ENCODE data around the gene IQCM. TPM values are rescaled to one million over a fixed set of nuclear protein-coding genes. Genes with fewer than 3 reads are reported as not detected.

The IQCM gene
- total and polyA plus RNA-seq, 2 donors (not counting 1 experiment from before 2014, with no cell fraction given), result not detected

DNA sequence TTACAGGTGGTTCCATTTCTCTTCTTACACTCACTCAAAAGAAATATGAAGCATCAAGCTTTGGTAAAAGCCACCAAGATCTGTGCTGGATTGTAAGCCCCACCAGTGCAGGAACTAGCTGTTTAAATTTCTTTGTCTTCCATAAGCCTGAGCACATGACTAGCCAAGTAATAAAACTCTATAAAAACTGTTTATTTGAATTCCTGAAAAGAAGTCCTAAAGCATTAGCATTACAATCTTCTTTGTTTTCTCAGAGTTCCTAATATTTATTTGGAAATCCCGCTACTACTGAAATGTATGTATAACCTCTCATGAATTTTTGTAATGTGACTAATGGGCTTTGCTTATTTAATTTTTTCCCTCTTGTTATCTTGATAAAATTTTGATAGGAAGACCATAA lies 65.9 kb downstream of the IQCM start:
- Histone ChIP-seq H3K4me1 (ENCODE audit: control insufficient read depth, extremely low read depth, insufficient read depth, low read length) (no peaks in the 10 kb centered on the region), H3K9me3 (ENCODE audit: control insufficient read depth, insufficient read depth, low read depth, low read length) (no peaks in the 10 kb centered on the region), H3K4me3 (replicated peaks in 1 of 4; ENCODE audit: control extremely low read depth in 1 of 4, insufficient read depth in 1 of 4, low read depth in 3 of 4, low read length in 4 of 4) (no peak overlapping the region), H3K27me3 (ENCODE audit: control insufficient read depth, insufficient read depth, low read length) (no peaks in the 10 kb centered on the region), H3K79me2 (ENCODE audit: control insufficient read depth, insufficient read depth, low read length) (no peaks in the 10 kb centered on the region), H3K36me3 (ENCODE audit: control insufficient read depth, insufficient read depth, low read length) (no peaks in the 10 kb centered on the region), H3K4me2 (ENCODE audit: extremely low read depth, insufficient read depth, low read length) (no peak overlapping the region), H4K20me1 (ENCODE audit: control insufficient read depth, extremely low read depth, insufficient read depth, low read length) (no peaks in the 10 kb centered on the region), H3K9ac (ENCODE audit: insufficient read depth, low read length) (no peak overlapping the region), H2AFZ (ENCODE audit: low read length) (no peak overlapping the region), H3K27ac (ENCODE audit: insufficient read depth, low read length) (no peak overlapping the region)
- TF ChIP-seq, protein P1, sequence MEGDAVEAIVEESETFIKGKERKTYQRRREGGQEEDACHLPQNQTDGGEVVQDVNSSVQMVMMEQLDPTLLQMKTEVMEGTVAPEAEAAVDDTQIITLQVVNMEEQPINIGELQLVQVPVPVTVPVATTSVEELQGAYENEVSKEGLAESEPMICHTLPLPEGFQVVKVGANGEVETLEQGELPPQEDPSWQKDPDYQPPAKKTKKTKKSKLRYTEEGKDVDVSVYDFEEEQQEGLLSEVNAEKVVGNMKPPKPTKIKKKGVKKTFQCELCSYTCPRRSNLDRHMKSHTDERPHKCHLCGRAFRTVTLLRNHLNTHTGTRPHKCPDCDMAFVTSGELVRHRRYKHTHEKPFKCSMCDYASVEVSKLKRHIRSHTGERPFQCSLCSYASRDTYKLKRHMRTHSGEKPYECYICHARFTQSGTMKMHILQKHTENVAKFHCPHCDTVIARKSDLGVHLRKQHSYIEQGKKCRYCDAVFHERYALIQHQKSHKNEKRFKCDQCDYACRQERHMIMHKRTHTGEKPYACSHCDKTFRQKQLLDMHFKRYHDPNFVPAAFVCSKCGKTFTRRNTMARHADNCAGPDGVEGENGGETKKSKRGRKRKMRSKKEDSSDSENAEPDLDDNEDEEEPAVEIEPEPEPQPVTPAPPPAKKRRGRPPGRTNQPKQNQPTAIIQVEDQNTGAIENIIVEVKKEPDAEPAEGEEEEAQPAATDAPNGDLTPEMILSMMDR (conservative IDR thresholded peaks at IDR 0.05 in 1 of 2, IDR thresholded peaks at IDR 0.05 in 1 of 2; ENCODE audit: low read depth in 1 of 2, low read length in 2 of 2), result no peak
- TF ChIP-seq EZH2 (IDR thresholded peaks at IDR 0.05; ENCODE audit: low read length, missing control alignments), result no peak
- no peak for DNase-seq (ENCODE audit: low read depth in 2 of 2)

DNA sequence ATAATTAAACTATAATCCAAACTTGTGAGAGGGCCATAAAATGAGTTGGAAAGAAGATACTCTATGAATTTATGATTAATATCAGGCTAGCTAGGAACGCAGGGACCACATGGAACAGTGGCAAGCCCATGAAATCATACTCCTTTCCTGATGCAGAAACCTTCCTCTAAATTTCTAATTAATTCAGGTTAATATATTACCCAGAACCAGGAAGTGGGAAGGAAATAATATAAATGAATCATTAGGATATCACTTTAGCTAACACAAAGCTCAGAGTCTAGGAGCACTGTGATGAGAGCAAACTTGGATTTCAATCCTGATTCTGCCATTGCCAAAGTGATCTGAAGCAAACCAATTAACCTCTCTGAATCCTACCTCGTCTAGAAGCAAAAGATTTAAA lies 68.0 kb downstream of the IQCM start:
- Histone ChIP-seq H4K20me1 (ENCODE audit: control insufficient read depth, extremely low read depth, insufficient read depth, low read length) (no peaks in the 10 kb centered on the region), H3K36me3 (ENCODE audit: control insufficient read depth, insufficient read depth, low read length) (no peaks in the 10 kb centered on the region), H3K79me2 (ENCODE audit: control insufficient read depth, insufficient read depth, low read length) (no peaks in the 10 kb centered on the region), H3K27ac (ENCODE audit: insufficient read depth, low read length) (no peak overlapping the region), H2AFZ (ENCODE audit: low read length) (no peak overlapping the region), H3K9me3 (ENCODE audit: control insufficient read depth, insufficient read depth, low read depth, low read length) (no peaks in the 10 kb centered on the region), H3K9ac (ENCODE audit: insufficient read depth, low read length) (no peak overlapping the region), H3K4me1 (ENCODE audit: control insufficient read depth, extremely low read depth, insufficient read depth, low read length) (no peaks in the 10 kb centered on the region), H3K27me3 (ENCODE audit: control insufficient read depth, insufficient read depth, low read length) (no peaks in the 10 kb centered on the region), H3K4me2 (ENCODE audit: extremely low read depth, insufficient read depth, low read length) (no peak overlapping the region), H3K4me3 (replicated peaks in 1 of 4; ENCODE audit: control extremely low read depth in 1 of 4, insufficient read depth in 1 of 4, low read depth in 3 of 4, low read length in 4 of 4) (no peak overlapping the region)
- no peak for TF ChIP-seq EZH2 (IDR thresholded peaks at IDR 0.05; ENCODE audit: low read length, missing control alignments)
- TF ChIP-seq, protein P1 (conservative IDR thresholded peaks at IDR 0.05 in 1 of 2, IDR thresholded peaks at IDR 0.05 in 1 of 2; ENCODE audit: low read depth in 1 of 2, low read length in 2 of 2), result no peak
- DNase-seq (ENCODE audit: low read depth in 2 of 2), result no peak

DNA sequence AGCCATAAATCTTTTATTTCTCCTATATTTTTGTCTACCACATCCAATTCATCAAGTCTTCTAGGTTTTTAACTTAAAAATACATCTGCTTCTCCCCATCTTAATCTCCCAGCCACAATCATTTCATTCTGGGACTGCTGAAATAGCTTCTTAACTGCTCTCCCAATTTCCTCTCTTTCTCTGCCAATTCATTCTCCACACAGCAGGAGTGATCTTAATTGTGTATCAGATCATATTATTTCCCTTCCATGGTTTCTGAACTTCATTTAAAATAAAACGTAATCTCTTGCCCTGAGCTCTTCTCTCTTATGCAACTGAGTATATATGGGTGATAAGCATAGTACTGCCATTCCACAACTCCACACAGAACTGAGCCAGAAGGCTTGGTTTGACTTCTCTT lies 69.4 kb downstream of the IQCM start:
- H3K9ac ChIP-seq (ENCODE audit: insufficient read depth, low read length), result no peak overlapping the region
- H2AFZ ChIP-seq (ENCODE audit: low read length), result no peak overlapping the region
- H3K27me3 ChIP-seq (ENCODE audit: control insufficient read depth, insufficient read depth, low read length), result no peaks in the 10 kb centered on the region
- H3K36me3 ChIP-seq (ENCODE audit: control insufficient read depth, insufficient read depth, low read length), result no peaks in the 10 kb centered on the region
- TF ChIP-seq, protein P1 (conservative IDR thresholded peaks at IDR 0.05 in 1 of 2, IDR thresholded peaks at IDR 0.05 in 1 of 2; ENCODE audit: low read depth in 1 of 2, low read length in 2 of 2), result no peak
- TF ChIP-seq EZH2 (IDR thresholded peaks at IDR 0.05; ENCODE audit: low read length, missing control alignments), result no peak
- no peaks in the 10 kb centered on the region for H3K79me2 ChIP-seq (ENCODE audit: control insufficient read depth, insufficient read depth, low read length)
- no peak overlapping the region for H3K27ac ChIP-seq (ENCODE audit: insufficient read depth, low read length)
- H4K20me1 ChIP-seq (ENCODE audit: control insufficient read depth, extremely low read depth, insufficient read depth, low read length), result no peaks in the 10 kb centered on the region
- DNase-seq (ENCODE audit: low read depth in 2 of 2), result no peak
- H3K4me1 ChIP-seq (ENCODE audit: control insufficient read depth, extremely low read depth, insufficient read depth, low read length), result no peaks in the 10 kb centered on the region
- H3K4me2 ChIP-seq (ENCODE audit: extremely low read depth, insufficient read depth, low read length), result no peak overlapping the region
- no peak overlapping the region for H3K4me3 ChIP-seq (replicated peaks in 1 of 4; ENCODE audit: control extremely low read depth in 1 of 4, insufficient read depth in 1 of 4, low read depth in 3 of 4, low read length in 4 of 4)
- H3K9me3 ChIP-seq (ENCODE audit: control insufficient read depth, insufficient read depth, low read depth, low read length), result no peaks in the 10 kb centered on the region
